Cardiac muscle cell (in vitro differentiated cells and primary cell): ENCODE measurements around the gene ARL14EP. TPM values are rescaled to one million over a fixed set of nuclear protein-coding genes. Genes with fewer than 3 reads are reported as not detected.

Experiments used
- DNase-seq, 2 donors: peaks; one replicate each; pipeline versions ENCODE4 v3.0.0 to v3.0.0-alpha.2; 2010 to 2017; ENCODE audit warnings: low read depth in 1 of 2, low spot score in 1 of 2
- H3K27ac ChIP-seq: fragments of 200-600 bp; sonication (generic); 2 replicates; pipeline ENCODE4 v1.5.1; 2016
- H3K27me3 ChIP-seq: fragments of 200-600 bp; sonication (generic); 2 replicates; pipeline ENCODE4 v1.6.0; 2016; ENCODE audit warnings: control low read depth
- H3K36me3 ChIP-seq: fragments of 200-600 bp; sonication (generic); 2 replicates; pipeline ENCODE4 v1.5.1; 2016; ENCODE audit warnings: control low read depth
- H3K4me1 ChIP-seq: fragments of 200-600 bp; sonication (generic); 2 replicates; pipeline ENCODE4 v1.8.1; 2017; ENCODE audit warnings: low read depth, mild to moderate bottlenecking, mixed run types
- H3K4me3 ChIP-seq: fragments of 200-600 bp; sonication (generic); 2 replicates; pipeline ENCODE4 v1.5.1; 2016; ENCODE audit warnings: mild to moderate bottlenecking
- H3K9me3 ChIP-seq: fragments of 200-600 bp; sonication (generic); 2 replicates; pipeline ENCODE4 v1.5.1; 2017; ENCODE audit warnings: low read depth, mild to moderate bottlenecking, control low read depth
- polyA plus RNA-seq: library from polyadenylated mRNA; unstranded; fragments of >200 nt; fragmentation: Nextera tagmentation; extraction: Ambion mirVana; gene quantifications from 2 replicates; pipeline ENCODE4 v1.2.1, GENCODE V29; 2016
- total RNA-seq: library from RNA; depleted of rRNA; stranded (reverse); fragments of >200 nt; gene quantifications from 2 replicates; pipeline ENCODE4 v1.2.3, GENCODE V29; 2016
- TF ChIP-seq, protein P1 (sequence below): IDR thresholded peaks from 2 replicates; pipeline ENCODE4 v1.5.1; 2012; ENCODE audit warnings: low read depth, mild to moderate bottlenecking, low read length

Gene ARL14EP
- total and polyA plus RNA-seq, 2 experiments from 2014 or later: 25.6 to 34.0 TPM

- TF ChIP-seq, protein P1, sequence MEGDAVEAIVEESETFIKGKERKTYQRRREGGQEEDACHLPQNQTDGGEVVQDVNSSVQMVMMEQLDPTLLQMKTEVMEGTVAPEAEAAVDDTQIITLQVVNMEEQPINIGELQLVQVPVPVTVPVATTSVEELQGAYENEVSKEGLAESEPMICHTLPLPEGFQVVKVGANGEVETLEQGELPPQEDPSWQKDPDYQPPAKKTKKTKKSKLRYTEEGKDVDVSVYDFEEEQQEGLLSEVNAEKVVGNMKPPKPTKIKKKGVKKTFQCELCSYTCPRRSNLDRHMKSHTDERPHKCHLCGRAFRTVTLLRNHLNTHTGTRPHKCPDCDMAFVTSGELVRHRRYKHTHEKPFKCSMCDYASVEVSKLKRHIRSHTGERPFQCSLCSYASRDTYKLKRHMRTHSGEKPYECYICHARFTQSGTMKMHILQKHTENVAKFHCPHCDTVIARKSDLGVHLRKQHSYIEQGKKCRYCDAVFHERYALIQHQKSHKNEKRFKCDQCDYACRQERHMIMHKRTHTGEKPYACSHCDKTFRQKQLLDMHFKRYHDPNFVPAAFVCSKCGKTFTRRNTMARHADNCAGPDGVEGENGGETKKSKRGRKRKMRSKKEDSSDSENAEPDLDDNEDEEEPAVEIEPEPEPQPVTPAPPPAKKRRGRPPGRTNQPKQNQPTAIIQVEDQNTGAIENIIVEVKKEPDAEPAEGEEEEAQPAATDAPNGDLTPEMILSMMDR: no peak
- H3K27ac ChIP-seq: peak overlapping the region; percentile 7
- peaks cover 14% of the 10 kb centered on the region for H3K4me1 ChIP-seq
- DNase-seq: no peak
- no peak overlapping the region for H3K4me3 ChIP-seq
- no peaks in the 10 kb centered on the region for H3K9me3 ChIP-seq
- H3K36me3 ChIP-seq: no peaks in the 10 kb centered on the region
- H3K27me3 ChIP-seq: no peaks in the 10 kb centered on the region
These were observed 41.4 kb downstream of the ARL14EP start for GRCh38 chr11:30364139-30364836.

DNA sequence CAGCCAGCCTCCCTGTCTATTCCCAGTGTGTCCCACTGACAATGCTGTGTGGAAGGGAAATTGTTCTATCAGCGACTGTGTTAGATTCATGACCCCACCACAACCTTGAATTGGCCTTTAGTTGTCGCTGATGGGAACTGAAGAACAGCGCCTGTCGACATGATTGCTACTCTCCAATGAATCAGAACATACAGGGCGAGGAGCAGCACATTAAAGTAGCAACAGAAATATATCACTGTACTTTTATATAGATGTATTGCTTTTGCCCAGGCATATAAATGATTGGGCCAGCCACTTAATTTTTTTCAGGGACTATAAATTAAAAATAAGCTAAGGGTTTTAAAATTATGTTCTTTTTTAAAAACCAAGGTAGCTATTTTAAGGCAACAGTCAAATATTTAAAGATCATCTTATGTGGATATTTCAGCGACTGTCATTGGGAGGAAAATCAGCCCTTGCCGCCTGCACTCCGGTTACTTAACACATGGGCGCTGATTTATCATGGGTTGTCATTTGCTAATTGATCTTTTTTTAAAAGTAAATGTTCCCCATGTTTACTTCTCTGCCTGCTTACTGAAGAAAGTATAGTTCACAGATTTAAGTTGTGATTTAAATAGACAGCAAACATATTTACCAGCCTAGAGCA is 42.1 kb downstream of the ARL14EP start:
- no peaks in the 10 kb centered on the region for H3K27me3 ChIP-seq
- peak overlapping the region; percentile 7 for H3K27ac ChIP-seq
- H3K36me3 ChIP-seq: no peaks in the 10 kb centered on the region
- no peaks in the 10 kb centered on the region for H3K9me3 ChIP-seq
- DNase-seq: no peak
- TF ChIP-seq, protein P1: no peak
- H3K4me1 ChIP-seq: peaks cover 14% of the 10 kb centered on the region
- H3K4me3 ChIP-seq: no peak overlapping the region

DNA sequence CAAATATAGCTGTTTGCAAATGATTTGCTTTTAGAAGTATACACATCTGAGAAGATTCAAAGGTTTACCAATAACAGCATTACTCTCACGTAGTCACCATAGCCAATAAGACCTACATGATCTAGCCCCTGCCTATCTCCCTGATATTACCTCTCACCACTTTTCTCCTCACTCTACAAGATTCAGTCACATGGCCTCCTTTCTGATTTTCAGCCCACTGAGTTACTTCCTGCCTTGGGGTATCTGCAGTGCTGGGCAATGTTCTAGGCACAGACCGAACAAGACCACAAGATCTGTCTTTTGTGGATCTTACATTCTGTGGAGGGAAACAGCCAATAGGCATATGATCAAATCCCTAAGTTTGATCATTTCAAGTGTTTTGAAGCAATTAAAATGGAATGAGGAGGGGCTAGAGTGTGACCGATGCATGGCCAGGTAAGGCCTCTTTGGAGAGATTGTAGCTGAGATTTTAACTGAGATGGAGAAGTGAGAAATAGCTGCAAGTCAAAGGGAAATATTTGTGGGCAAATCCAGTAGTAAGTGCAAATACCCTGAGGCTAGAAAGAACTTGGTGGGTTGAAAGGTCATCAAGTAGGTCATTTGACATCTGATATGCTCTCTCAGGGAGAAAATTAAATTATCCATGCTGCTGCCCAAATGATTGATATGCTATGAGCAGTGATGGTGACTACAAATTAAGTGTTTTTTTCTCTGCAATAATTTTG is 43.1 kb downstream of the ARL14EP start:
- Histone ChIP-seq H3K4me1 (peaks cover 14% of the 10 kb centered on the region), H3K36me3 (no peaks in the 10 kb centered on the region), H3K4me3 (no peak overlapping the region), H3K27me3 (no peaks in the 10 kb centered on the region), H3K9me3 (no peaks in the 10 kb centered on the region), H3K27ac (no peak overlapping the region)
- DNase-seq: no peak
- TF ChIP-seq, protein P1: no peak

- Histone ChIP-seq H3K4me3 (no peak overlapping the region), H3K36me3 (no peaks in the 10 kb centered on the region), H3K4me1 (peaks cover 14% of the 10 kb centered on the region), H3K27me3 (no peaks in the 10 kb centered on the region), H3K9me3 (no peaks in the 10 kb centered on the region), H3K27ac (no peak overlapping the region)
- TF ChIP-seq, protein P1: no peak
- DNase-seq: no peak
These were observed 45.5 kb downstream of the ARL14EP start for GRCh38 chr11:30368394-30368793.

- peaks cover 2% of the 10 kb centered on the region for H3K4me1 ChIP-seq
- H3K27ac ChIP-seq: no peak overlapping the region
- TF ChIP-seq, protein P1: no peak
- no peaks in the 10 kb centered on the region for H3K9me3 ChIP-seq
- no peak overlapping the region for H3K4me3 ChIP-seq
- no peak for DNase-seq
- H3K36me3 ChIP-seq: no peaks in the 10 kb centered on the region
- H3K27me3 ChIP-seq: no peaks in the 10 kb centered on the region
These were observed 47.3 kb downstream of the ARL14EP start for GRCh38 chr11:30370164-30370563.
